HepG2 (cell line): ENCODE results near the gene MYO19. TPM values are rescaled to one million over a fixed set of nuclear protein-coding genes. Genes with fewer than 3 reads are reported as not detected.

ENCODE experiments used
- E2F2 ChIP-seq: sonication (generic); formaldehyde crosslinking; IDR thresholded peaks from 2 replicates; pipeline ENCODE4 v1.4.0; 2020; ENCODE audit warnings: missing genetic modification reagents, borderline replicate concordance
- HNF4G ChIP-seq, 2 experiments: sonication (generic) in 1 of 2; formaldehyde crosslinking in 1 of 2; IDR thresholded peaks; 2 replicates each; pipeline versions ENCODE4 v1.4.0 to v1.6.1; 2011 to 2020; ENCODE audit warnings: borderline replicate concordance in 2 of 2, low read depth in 2 of 2, mild to moderate bottlenecking in 2 of 2, low read length in 1 of 2, missing genetic modification reagents in 1 of 2, moderate library complexity in 1 of 2
- HNRNPH1 ChIP-seq: fragments of 200-400 bp; formaldehyde crosslinking; optimal IDR thresholded peaks from 2 replicates; pipeline ENCODE3; 2017; ENCODE audit warnings: mild to moderate bottlenecking, low read depth, low read length
- LCORL ChIP-seq, 2 experiments: fragments of 450-650 bp in 1 of 2; sonication (generic) in 1 of 2; formaldehyde crosslinking in 1 of 2; IDR thresholded peaks; 2 replicates each; pipeline versions ENCODE4 v1.5.0 to v1.6.1; 2017 to 2020; ENCODE audit warnings: antibody characterized with exemption in 1 of 2, missing genetic modification reagents in 1 of 2
- MAZ ChIP-seq, 2 experiments: sonication (generic) in 1 of 2; formaldehyde crosslinking in 1 of 2; IDR thresholded peaks; 2 replicates each; pipeline versions ENCODE4 v1.5.0 to v1.6.1; 2012 to 2020; ENCODE audit warnings: low read depth in 2 of 2, mild to moderate bottlenecking in 2 of 2, borderline replicate concordance in 1 of 2, improper control_type of control experiment in 1 of 2, low read length in 1 of 2, missing genetic modification reagents in 1 of 2, moderate library complexity in 1 of 2
- MTF1 ChIP-seq: sonication (generic); formaldehyde crosslinking; IDR thresholded peaks from 2 replicates; pipeline ENCODE4 v1.5.0; 2020; ENCODE audit warnings: missing genetic modification reagents
- PAF1 ChIP-seq: IDR thresholded peaks from 2 replicates; pipeline ENCODE4 v1.6.1; 2016; ENCODE audit warnings: missing genetic modification reagents, missing compliant biosample characterization
- SKIL ChIP-seq: sonication (generic); formaldehyde crosslinking; IDR thresholded peaks from 2 replicates; pipeline ENCODE4 v1.8.0; 2022; ENCODE audit warnings: missing genetic modification reagents, mild to moderate bottlenecking, moderate library complexity, borderline replicate concordance
- TEF ChIP-seq: sonication (generic); formaldehyde crosslinking; IDR thresholded peaks from 2 replicates; pipeline ENCODE4 v1.5.0; 2020; ENCODE audit warnings: missing genetic modification reagents
- ZNF354B ChIP-seq: sonication (generic); formaldehyde crosslinking; IDR thresholded peaks from 2 replicates; pipeline ENCODE4 v1.8.0; 2022; ENCODE audit warnings: mild to moderate bottlenecking, missing genetic modification reagents
- ZNF382 ChIP-seq: sonication (generic); formaldehyde crosslinking; IDR thresholded peaks from 2 replicates; pipeline ENCODE4 v1.5.0; 2020; ENCODE audit warnings: missing genetic modification reagents, mild to moderate bottlenecking, borderline replicate concordance
- polyA plus RNA-seq, 8 experiments: library from polyadenylated mRNA; depleted of rRNA in 3 of 8; stranded (reverse) in 7 of 8; unstranded in 1 of 8; fragments of >200 nt; fragmentation: Illumina TruSeq in 4 of 8; extraction: Trizol in 4 of 8; gene quantifications; 2 replicates each; pipeline versions ENCODE4 v1.2.1 to v1.2.3, GENCODE V29; 2011 to 2016; ENCODE audit warnings: low read depth in 4 of 8, missing spikeins in 1 of 8, mixed read lengths in 1 of 8; ENCODE audit not compliant: insufficient read depth in 1 of 8
- total RNA-seq, 5 experiments: library from RNA; depleted of rRNA; stranded (reverse); fragments of >200 nt; fragmentation: Illumina TruSeq; extraction: Trizol; gene quantifications; 2 replicates each; pipeline ENCODE4 v1.2.3, GENCODE V29; 2016; ENCODE audit warnings: low read depth in 1 of 5

Gene MYO19
- total and polyA plus RNA-seq, 2 of the 13 experiments (the other 11 are each of a cell fraction or from before 2014, with no cell fraction given): 75.7 to 82.3 TPM

- no peak for TF ChIP-seq TEF (CRISPR knock-in tag)
- TF ChIP-seq HNF4G (IDR thresholded peaks at IDR 0.05; ENCODE audit: borderline replicate concordance, low read depth, low read length): no peak
- no peak for TF ChIP-seq HNF4G (CRISPR knock-in tag; IDR thresholded peaks at IDR 0.05; ENCODE audit: borderline replicate concordance, low read depth)
- no peak for TF ChIP-seq PAF1 (CRISPR knock-in tag)
- no peak for TF ChIP-seq MTF1 (CRISPR knock-in tag)
- no peak for TF ChIP-seq HNRNPH1
- no peak for TF ChIP-seq ZNF354B
- no peak for TF ChIP-seq MAZ (IDR thresholded peaks at IDR 0.05; ENCODE audit: borderline replicate concordance, low read depth, low read length)
- TF ChIP-seq MAZ (CRISPR knock-in tag; IDR thresholded peaks at IDR 0.05; ENCODE audit: low read depth): no peak
- no peak for TF ChIP-seq E2F2 (CRISPR knock-in tag)
- no peak for TF ChIP-seq SKIL (CRISPR knock-in tag)
- TF ChIP-seq ZNF382 (CRISPR knock-in tag): no peak
- no peak for TF ChIP-seq LCORL (IDR thresholded peaks at IDR 0.05)
- no peak for TF ChIP-seq LCORL (CRISPR knock-in tag; IDR thresholded peaks at IDR 0.05)
- TF ChIP-seq, all 625 proteins: peak for 0
Measured at GRCh38 chr17:36525113-36525512, 9.6 kb downstream of the MYO19 start (continued).
